Colonic mucosa (tissue), 4 donors: ENCODE data around the gene CMC1. TPM values are rescaled to one million over a fixed set of nuclear protein-coding genes. Genes with fewer than 3 reads are reported as not detected.

Experiments
- DNase-seq: peaks from one replicate; pipeline ENCODE4 v3.0.0-alpha.2; 2020
- H3K27ac ChIP-seq: fragments of 200-600 bp; one replicate; pipeline ENCODE4 v1.8.0; 2021
- H3K27me3 ChIP-seq: fragments of 200-600 bp; one replicate; pipeline ENCODE4 v1.8.0; 2021
- H3K36me3 ChIP-seq: fragments of 200-600 bp; one replicate; pipeline ENCODE4 v1.8.0; 2021
- H3K4me1 ChIP-seq: fragments of 200-600 bp; one replicate; pipeline ENCODE4 v1.8.0; 2021; ENCODE audit warnings: mild to moderate bottlenecking
- H3K4me3 ChIP-seq: fragments of 200-600 bp; one replicate; pipeline ENCODE4 v1.8.0; 2021
- H3K9ac ChIP-seq, 2 donors: one replicate each; pipeline ENCODE4 v1.7.0; 2013; ENCODE audit warnings: control low read depth in 2 of 2, low read depth in 2 of 2, low read length in 2 of 2
- H3K9me3 ChIP-seq: fragments of 200-600 bp; one replicate; pipeline ENCODE4 v1.8.0; 2021
- intact Hi-C: fragments of 100-400 bp; cut with DNase I; formaldehyde crosslinking; loops from one replicate; pipeline ENCODE4 v1.14.1; 2022
- total RNA-seq, 2 donors: library from RNA; stranded (reverse); fragmentation: NEBNext Ultra II Directional in 1 of 2; extraction: Animal tissue kit (Norgen Biotek cat#: 25700) in 1 of 2; gene quantifications; one replicate each; pipeline ENCODE4 v1.2.1, GENCODE V29; 2021
- TF ChIP-seq, protein P1 (sequence below): fragments of 200-600 bp; IDR thresholded peaks from one replicate; pipeline ENCODE4 v1.8.0; 2022; ENCODE audit warnings: antibody characterized with exemption, mild to moderate bottlenecking
- donor health status: healthy.
- donor health status: DM: no; HTN: no; CAD: no.
- donor health status: DM: no; HTN: no; CAD: no.

Gene CMC1
- total RNA-seq, 2 donors from 2014 or later: 29.7 to 41.5 TPM

DNA sequence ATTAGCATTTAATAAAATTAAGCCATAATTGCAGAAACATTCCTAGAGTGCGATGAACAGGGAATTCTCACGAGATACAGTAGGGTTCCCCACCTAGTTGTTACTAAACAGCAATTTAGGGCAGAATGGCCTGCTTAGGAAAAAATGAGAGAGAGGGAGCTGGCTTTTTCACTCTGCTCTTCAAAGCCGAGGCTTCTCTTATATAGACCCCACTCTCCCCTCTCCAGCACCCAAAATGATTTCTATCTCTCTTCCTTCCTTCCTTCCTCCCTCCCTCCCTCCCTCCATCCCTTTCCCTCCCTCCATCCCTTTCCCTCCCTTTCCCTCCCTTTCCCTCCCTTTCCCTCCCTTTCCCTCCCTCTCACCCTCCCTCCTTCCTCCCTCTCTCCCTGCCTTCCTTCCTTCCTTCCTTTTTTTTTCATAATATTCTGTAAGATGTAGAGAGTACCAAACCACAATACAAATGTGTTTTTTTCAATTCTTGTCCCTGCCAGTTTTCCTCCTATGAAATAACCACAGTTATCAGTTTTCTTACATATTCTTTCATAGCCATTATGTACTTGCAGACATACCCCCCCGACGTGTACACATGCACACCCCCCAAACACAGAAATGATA lies 59.0 kb downstream of the CMC1 start:
- Histone ChIP-seq H3K27ac (no peak overlapping the region), H3K9ac (no peak overlapping the region), H3K4me3 (no peak overlapping the region), H3K4me1 (no peaks in the 10 kb centered on the region), H3K36me3 (no peaks in the 10 kb centered on the region), H3K9me3 (no peaks in the 10 kb centered on the region), H3K27me3 (no peaks in the 10 kb centered on the region)
- DNase-seq: no peak
- TF ChIP-seq, protein P1, sequence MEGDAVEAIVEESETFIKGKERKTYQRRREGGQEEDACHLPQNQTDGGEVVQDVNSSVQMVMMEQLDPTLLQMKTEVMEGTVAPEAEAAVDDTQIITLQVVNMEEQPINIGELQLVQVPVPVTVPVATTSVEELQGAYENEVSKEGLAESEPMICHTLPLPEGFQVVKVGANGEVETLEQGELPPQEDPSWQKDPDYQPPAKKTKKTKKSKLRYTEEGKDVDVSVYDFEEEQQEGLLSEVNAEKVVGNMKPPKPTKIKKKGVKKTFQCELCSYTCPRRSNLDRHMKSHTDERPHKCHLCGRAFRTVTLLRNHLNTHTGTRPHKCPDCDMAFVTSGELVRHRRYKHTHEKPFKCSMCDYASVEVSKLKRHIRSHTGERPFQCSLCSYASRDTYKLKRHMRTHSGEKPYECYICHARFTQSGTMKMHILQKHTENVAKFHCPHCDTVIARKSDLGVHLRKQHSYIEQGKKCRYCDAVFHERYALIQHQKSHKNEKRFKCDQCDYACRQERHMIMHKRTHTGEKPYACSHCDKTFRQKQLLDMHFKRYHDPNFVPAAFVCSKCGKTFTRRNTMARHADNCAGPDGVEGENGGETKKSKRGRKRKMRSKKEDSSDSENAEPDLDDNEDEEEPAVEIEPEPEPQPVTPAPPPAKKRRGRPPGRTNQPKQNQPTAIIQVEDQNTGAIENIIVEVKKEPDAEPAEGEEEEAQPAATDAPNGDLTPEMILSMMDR: no peak
- intact Hi-C loops: no loop called here

DNA sequence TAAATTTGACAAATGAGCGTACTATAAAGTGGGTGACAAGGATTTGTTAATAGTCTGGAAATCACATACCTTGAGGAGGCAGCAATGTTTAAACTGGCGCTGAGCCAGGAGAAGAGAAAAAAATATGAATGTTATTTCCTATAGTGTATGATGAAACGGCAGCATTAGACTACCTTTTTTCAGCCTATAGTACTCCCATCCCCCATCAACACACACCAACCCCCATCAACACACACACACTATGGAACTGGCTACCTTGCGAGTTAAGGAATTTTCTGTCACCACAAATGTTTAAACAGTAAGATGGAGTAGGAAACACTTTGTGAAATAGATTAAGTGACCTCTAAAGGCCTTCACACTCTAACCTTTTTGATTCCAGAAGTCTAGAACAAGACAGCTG lies 60.3 kb downstream of the CMC1 start:
- H3K4me1 ChIP-seq: no peaks in the 10 kb centered on the region
- DNase-seq: no peak
- no peaks in the 10 kb centered on the region for H3K36me3 ChIP-seq
- TF ChIP-seq, protein P1: no peak
- no peak overlapping the region for H3K4me3 ChIP-seq
- intact Hi-C loops: no loop called here
- H3K9ac ChIP-seq: no peak overlapping the region
- no peaks in the 10 kb centered on the region for H3K27me3 ChIP-seq
- H3K27ac ChIP-seq: no peak overlapping the region
- H3K9me3 ChIP-seq: no peaks in the 10 kb centered on the region

DNA sequence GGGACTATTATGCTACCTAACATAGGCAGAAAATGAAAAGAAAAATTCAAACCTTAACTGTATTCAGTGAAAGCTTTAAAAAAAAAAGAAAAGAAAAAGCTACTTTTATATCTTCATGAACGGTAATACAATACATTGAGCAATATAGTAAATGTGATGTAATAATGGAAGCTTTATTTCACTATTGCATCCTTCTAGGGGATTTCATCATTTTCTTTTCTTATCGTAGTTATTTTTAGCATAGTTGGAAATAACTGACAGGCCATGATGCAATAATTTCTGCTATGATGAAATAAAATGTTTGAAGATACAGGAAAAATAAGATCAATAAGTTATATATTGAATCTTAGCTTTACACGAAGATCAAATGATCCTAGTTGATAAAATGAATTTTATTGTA lies 66.8 kb downstream of the CMC1 start:
- Histone ChIP-seq H3K36me3 (no peaks in the 10 kb centered on the region), H3K4me1 (no peaks in the 10 kb centered on the region), H3K27me3 (no peaks in the 10 kb centered on the region), H3K9me3 (no peaks in the 10 kb centered on the region), H3K4me3 (no peak overlapping the region), H3K27ac (no peak overlapping the region), H3K9ac (no peak overlapping the region)
- TF ChIP-seq, protein P1: no peak
- no peak for DNase-seq
- intact Hi-C loops: no loop called here

DNA sequence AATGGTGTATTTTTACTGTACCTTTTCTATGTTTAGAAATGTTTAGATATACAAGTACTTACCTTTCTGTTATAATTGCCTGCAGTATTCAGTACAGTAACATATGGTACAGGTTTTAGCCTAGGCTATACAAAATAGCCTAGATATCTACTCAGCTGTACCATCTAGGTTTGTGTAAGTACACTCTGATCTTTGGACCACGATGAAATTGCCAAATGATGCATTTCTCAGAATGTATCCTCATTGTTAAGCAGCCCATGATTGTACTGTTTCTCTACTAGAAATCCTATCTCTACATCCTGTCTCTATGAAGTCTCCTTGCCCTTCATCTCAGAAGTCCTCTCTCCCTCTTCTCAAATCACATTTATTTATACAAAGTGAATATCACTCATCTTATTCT lies 74.3 kb downstream of the CMC1 start:
- intact Hi-C loops: no loop called here
- Histone ChIP-seq H3K27me3 (no peaks in the 10 kb centered on the region), H3K4me1 (no peaks in the 10 kb centered on the region), H3K9me3 (no peaks in the 10 kb centered on the region), H3K27ac (no peak overlapping the region), H3K36me3 (no peaks in the 10 kb centered on the region), H3K9ac (no peak overlapping the region), H3K4me3 (no peak overlapping the region)
- TF ChIP-seq, protein P1: no peak
- no peak for DNase-seq

DNA sequence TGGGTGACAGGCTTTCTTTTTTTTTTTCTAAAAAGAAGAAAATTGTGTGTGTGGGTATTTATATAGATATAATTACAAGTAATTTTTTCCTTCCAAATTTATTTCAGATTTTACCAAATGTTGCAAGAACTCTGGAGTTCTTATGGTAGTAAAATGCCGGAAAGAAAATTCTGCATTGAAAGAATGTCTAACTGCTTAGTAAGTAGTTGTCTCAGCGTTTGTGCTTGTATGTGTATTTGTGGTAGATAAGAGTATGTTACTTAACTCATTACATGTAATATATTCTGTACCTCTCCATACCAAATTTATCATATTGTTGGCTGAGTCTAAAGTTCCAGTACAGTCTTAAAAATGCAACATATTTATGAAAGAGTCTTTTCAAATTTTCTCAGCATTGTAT lies 74.8 kb downstream of the CMC1 start:
- H3K4me3 ChIP-seq: no peak overlapping the region
- H3K9me3 ChIP-seq: no peaks in the 10 kb centered on the region
- no peaks in the 10 kb centered on the region for H3K27me3 ChIP-seq
- H3K27ac ChIP-seq: no peak overlapping the region
- H3K9ac ChIP-seq: no peak overlapping the region
- intact Hi-C loops: no loop called here
- TF ChIP-seq, protein P1: no peak
- DNase-seq: no peak
- H3K36me3 ChIP-seq: no peaks in the 10 kb centered on the region
- no peaks in the 10 kb centered on the region for H3K4me1 ChIP-seq
